Measurements from ENCODE around the gene HNRNPAB.
"Not testable (repeated sequence)": the region's sequence is repeated elsewhere in the genome, so short reads cannot be mapped to it uniquely, and the experiment has no call there.

The HNRNPAB gene

DNA sequence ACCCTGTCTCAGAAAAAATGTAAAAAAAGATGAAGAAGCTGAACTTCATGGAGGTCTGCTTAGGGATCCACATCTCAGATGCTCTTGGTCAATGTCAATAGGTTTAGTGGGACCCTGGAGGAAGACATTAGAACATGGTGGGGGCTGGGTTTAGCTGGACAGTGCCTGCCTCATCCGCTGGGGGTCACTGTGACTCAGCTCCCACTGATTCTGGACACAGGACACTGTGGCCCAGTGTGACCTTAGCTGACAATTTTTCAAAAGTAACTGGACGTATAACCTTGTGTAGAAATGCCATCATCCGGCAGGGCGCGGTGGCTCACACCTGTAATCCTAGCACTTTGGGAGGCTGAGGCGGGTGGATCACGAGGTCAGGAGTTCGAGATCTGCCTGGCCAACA, 7.3 kb upstream of the HNRNPAB start:
- no peak for DNase-seq (ENCODE audit: low read depth)

DNA sequence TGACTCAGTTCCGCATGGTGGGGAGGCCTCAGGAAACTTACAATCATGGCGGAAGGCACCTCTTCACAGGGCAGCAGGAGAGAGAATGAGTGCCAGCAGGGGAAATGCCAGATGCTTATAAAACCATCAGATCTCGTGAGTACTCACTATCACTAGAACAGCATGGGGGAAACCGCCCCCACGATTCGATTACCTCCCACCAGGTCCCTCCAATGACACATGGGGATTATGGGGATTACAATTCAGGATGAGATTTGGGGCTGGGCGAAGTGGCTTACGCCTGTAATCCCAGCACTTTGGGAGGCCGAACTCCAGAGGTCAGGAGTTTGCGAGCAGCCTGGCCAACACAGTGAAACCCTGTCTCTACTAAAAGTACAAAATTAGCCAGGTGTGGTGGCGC, 6.2 kb upstream of the HNRNPAB start:
- not testable (repeated sequence) for DNase-seq (ENCODE audit: low read depth)

DNA sequence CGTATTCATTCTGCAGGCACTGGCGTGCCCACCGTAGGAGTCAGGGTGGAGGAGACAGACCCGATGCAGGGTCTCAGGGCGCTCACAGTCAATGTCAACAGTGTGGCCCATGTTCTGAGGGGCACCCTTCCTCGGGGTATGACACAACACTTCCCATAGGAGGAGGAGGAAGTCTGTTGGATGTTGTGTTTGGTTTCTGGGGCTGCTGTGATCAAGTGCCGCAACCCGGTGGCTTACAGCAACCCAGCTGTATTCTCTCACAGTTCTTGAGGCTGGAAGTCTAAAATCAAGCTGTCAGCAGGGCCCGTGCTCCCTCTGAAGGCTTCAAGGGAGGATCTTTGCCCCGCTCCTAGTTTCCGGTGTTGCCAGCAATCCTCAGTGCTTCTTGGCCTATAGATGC, 5.6 kb upstream of the HNRNPAB start:
- DNase-seq (ENCODE audit: low read depth): no peak

DNA sequence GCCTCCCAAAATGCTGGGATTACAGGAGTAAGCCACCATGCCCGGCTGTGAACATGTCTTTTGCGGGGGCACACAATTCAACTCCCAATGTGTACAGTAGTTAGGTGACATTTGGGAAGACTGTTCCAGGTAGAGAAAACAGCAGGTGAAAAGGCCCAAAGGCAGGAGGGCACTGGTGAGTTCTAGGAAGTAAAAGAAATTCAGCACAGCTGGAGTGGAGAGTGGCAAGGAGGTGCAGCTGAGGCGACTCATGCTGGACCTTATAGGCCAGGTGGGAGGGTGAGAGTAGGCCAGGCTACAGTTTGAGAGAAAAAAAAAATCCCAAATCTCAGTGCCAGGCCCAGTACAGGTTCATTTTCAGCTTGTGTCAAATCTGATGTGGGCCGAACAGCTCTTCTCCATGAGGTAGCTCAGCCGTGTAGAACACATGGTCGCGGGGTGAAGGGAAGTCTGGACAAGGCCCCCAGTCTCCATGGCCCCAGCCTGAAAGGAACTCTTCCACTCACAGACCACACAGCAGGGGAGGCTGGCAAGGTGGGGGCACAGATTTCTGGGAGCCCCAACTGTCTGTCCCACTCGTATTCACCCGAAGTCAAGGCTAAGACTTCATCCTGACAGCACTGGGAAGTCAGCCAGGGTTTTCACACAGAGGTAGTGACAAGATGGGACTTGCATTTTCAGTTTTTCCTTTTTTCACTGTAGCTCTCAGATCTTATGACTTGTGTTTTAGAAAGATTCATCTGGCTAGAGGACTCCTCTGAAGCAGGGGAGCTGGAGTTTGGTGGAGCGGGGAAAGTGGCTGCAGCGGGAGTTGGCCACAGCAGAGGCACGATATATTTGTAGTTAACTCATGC, 4.5 kb upstream of the HNRNPAB start:
- no peak for DNase-seq (ENCODE audit: low read depth)

DNA sequence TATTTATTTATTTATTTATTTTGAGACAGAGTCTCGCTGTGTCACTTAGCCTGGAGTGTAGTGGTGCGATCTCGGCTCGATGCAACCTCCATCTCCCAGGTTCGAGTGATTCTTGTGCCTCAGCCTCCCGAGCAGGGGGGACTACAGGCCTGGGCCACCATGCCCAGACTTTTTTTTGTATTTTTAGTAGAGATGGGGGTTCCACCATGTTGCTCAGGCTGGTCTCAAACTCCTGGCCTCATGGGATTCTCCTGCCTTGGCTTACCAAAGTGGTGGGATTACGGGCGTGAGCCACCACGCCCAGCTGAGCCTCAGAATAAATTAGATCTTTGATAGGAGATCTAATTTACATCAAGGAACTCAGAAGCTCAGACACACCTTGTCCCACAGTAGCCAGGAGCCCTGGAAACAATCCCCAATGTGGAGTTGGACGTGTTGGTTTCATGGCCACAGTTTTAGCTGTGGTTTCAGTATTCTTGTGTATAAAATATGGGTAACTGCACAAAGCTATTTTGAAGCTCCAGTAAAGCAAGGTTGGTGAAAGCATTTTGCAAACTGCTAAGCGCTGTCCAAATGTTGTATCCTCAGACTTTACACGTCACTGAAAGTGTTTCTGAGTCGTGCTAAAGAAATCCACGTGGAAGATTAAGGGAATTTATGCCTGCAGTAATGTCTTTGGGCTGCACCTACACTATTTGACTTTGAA, 3.0 kb upstream of the HNRNPAB start:
- DNase-seq (ENCODE audit: low read depth): no peak

DNA sequence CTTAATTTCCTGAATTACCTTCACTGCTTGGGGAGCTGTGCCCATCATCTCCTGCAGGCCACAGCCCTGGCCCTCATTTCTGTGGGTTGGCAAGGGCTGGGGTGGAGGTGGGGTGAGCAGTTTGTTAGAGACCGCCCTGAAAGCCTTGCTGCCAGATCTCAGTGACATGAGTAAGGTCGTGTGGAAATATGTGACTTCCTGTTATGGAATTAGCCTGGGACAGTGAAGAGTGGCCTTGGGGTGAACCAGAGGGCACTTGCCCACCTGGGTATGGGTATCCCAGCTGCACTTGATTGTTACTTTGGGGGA, 2.5 kb upstream of the HNRNPAB start:
- no peak for DNase-seq (ENCODE audit: low read depth)

DNA sequence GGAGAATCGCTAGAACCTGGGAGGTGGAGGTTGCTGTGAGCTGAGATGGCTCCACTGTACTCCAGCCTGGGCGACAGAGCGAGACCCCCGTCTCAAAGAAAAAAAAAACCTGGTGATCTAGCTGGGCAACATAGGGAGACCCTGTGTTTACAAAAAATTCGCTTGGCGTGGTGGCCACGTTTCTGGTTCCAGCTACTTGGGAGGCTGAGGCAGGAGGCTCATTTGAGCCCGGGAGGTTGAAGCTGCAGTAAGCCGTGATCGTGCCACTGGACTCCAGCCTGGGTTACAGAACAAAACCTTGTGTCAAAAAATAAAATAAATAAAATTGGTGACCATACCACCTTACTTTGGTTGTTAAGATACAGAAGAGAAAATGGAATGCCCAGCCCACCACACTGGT, 1.8 kb upstream of the HNRNPAB start:
- DNase-seq (ENCODE audit: low read depth): no peak

DNA sequence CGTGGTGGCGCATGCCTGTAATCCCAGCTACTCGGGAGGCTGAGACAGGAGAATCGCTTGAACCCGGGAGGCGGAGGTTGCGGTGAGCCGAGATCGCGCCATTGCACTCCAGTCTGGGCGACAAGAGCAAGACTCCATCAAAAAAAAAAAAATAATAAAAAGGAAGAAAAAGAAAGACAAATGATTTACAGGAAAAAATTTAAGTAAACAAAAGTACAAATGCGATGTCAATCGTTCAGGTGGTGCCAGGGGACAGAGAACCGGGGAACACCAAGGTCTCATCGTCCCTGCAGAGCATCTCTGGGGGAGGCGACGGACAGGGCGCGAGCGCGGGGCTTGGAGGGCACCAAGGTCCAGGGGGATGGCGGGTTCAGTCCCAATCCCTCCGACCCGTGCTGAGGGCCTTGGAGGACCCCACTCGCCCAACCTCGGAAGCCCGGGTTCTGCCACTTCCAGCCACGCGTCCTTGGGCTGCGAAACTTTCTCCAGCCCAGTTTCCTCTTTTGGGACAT, 607 bp upstream of the HNRNPAB start:
- DNase-seq (ENCODE audit: low read depth): no peak

DNA sequence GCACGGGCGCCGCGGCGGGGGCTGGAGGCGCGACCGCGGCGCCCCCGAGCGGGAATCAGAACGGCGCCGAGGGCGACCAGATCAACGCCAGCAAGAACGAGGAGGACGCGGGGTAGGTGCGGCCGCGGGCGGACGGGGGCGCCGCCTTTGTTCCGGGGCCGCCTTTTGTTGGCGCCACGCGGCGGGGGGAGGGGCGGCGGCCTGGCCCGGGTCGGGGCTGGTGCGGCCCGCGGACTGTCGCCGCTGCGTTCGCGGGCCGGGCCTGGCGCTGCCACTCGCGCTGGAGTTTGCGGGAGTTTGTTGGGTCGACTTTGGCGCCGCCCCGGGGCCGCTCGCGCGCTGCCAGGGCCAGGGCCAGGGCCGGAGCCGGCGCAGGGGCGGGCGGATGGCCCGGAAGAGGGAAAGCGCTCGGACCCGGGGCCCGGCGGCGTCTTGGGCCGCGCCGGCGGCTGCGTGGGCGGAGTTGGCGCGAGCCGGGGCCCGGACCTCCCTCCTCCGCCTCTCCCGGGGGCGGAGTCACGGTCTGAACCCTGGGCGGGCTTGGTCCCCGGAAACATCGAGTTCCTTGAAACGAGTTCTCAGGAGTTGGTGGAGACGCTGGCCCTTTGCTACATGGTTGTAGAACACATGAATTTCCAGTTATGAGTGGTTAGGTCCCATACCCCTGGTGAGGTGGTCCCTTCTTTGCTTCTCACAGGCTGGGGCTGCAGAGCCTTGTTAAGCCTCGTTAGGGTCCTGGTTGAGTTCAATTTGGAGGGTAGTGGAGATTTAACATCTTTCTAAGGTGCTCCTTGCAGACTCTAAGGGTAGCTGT, 809 bp downstream of the HNRNPAB start:
- peak; percentile 59 for DNase-seq (ENCODE audit: low read depth)

DNA sequence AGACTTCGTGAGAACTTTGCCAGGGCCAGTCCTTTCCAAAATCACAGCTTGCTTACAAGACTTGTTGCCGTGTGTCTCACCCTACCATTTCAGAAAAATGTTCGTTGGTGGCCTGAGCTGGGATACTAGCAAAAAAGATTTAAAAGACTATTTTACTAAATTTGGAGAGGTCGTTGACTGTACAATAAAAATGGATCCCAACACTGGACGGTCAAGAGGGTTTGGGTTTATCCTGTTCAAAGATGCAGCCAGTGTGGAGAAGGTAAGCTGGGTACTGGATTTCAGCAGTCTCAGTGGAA, 1.4 kb downstream of the HNRNPAB start:
- no peak for DNase-seq (ENCODE audit: low read depth)

DNA sequence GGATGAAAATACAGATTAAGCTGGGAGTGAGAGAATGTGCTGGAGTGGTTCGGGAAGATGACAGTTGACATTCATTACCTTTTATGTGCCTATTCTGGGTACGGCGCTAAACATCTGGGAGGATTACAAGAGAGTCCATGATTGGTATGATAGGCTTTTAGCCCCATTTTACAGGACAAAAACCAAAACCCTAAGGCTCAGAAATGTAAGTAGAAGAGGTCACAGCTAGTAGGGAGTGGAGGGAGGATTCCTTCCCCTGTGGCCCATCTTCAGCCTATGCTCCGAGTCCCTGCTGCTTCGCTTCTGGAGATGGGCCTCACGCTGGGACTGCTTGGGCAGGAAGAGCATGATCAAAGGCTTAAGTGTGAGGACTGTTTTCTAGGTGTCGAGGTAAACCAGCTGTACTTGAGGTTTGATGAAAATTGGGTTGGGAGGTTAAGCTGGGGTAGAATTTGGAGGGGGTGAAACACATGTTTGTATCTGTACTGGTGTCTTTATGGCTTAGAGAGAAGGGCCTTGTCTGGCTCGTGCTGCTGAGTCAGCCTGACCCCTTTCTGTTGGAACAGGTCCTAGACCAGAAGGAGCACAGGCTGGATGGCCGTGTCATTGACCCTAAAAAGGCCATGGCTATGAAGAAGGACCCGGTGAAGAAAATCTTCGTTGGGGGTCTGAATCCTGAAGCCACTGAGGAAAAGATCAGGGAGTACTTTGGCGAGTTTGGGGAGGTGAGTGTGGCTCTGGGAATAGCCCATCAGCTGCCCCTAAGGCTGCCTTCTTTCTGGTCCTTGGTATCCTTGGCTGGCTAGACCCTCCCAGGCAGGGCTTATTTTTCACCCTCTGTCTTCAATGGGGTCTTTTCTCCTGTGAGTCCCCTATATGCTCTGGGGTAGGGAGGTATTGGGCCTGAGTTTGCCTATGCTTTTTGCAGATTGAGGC, 2.1 kb downstream of the HNRNPAB start:
- no peak for DNase-seq (ENCODE audit: low read depth)

DNA sequence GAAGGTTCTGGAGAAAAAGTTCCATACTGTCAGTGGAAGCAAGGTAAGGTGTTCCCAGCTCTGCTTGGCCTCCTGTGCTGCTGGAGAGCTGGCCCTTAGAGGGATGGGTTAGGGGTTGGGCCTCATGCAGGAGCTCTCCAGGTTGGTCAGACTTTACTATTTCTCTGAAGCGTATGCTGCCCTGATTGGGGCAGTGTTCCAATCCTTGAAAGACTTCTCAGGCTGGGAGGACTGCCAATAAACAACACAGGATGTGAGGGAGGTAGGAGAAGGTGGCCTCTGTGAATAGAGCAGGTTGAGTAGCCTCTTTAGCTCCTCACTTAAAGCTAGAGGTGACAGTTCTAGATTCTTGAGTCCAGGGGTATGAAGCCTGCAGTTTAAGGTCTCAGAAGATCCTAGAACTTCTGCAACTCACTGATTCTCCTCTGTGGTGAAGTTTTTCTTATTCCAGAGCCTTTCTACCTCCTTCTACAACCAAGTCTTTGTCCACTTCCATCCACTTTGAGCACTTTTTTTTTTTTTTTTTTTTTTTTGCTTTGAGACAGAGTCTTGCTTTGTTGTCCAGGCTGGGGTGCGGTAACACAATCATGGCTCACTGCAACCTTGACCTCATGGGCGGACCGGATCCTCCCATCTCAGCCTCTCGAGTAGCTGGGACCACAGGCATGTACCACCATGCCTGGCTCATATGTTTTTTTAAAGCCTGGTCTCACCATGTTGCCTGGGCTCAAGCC, 3.0 kb downstream of the HNRNPAB start:
- DNase-seq (ENCODE audit: low read depth): no peak

DNA sequence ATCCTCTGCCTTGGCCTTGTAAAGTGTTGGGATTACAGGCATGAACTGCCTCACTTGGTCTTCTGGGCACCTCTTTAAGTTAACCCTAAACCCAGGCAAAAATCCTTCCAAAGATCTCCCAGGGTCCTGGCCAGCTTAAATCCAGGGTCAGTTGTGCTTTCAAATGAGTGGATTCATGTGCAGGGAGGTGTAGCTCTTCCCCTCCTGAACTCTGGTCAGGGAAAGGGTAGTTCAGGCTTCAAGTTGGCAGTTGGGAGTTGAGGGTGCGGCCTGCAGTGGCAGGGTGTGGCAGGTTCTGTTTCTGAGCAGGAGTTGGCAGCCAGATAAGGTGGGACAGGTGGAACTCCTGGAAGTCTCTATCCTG, 3.6 kb downstream of the HNRNPAB start:
- DNase-seq (ENCODE audit: low read depth): no peak

DNA sequence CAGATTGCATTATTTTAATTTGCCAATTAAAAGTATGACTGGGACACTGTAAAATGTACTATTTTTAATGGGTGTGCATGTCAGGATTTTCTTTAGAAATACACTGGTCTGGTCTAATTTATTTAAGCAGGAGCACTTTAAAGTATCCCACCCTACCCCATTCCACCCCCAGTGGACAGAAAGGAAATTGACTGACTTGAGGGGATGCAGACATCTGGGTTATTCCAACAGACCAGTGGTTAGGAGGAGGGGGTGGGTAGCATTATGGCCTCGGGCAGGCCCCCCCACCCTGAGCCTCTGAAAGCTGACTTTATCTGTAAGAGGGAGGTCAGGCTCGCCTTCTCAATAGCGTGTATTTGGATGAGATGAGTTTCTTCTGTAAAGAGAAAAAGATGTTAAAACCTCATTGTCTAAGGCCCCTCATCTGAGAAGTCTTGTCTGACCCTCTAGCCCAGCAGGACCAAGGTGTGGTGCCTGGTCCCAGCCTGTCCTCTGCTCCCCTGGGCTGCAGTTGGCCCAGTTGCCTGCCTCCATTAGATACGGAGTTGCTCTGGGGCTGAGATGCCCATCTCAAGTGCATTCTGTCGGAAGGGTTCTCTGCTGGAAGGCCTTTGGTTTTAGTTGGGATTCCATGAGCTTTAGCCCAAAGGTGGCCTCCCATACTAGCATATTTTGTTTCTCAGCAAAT, 4.4 kb downstream of the HNRNPAB start:
- no peak for DNase-seq (ENCODE audit: low read depth)

DNA sequence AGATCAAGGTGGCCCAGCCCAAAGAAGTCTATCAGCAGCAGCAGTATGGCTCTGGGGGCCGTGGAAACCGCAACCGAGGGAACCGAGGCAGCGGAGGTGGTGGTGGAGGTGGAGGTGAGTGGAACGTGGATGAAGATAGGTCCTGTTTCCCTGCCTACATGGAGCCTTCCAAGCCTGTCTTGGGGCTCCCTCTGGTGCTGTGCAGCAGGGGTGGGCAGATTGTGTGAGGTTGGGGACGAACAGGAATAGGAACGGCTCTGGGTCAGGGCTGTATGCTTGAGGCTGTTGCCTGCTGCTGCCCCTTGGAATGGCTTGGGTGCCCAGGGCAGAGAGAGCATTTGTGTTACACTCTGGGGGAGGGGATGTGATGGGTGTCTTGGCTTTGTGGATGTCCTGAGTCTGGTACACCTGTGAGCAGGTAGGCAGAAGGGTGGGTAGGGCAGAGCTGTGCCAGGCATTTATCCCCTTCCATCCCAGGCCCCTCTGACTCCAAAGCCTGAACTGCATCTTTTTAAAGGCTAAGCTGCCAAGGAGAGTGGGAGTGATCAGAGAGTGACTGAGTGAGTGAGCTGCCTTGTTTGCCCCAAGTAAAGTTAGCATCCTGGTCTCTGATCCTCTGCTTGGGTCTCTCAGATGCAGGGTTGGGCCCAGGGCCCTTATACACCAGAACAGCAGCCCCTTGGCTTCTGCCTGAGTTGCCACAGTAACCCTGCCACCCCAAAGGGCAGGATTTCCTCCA, 5.2 kb downstream of the HNRNPAB start:
- no peak for DNase-seq (ENCODE audit: low read depth)

DNA sequence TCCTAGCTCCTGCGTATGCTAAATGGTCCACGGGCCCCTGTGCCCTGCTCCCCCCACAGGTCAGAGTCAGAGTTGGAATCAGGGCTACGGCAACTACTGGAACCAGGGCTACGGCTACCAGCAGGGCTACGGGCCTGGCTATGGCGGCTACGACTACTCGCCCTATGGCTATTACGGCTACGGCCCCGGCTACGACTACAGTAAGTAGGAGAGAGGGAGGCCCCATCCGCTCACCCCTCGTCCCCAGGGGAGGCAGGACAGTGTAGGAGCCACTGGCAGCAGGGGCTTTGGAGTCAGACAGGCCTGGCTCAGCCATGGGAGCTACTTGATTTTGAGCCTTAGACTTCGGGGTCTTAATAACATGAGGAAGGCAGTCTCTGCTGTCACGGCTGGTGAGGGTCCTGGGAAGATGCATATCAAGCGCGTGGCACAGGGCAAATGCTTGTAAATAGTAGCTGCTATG, 5.8 kb downstream of the HNRNPAB start:
- no peak for DNase-seq (ENCODE audit: low read depth)

DNA sequence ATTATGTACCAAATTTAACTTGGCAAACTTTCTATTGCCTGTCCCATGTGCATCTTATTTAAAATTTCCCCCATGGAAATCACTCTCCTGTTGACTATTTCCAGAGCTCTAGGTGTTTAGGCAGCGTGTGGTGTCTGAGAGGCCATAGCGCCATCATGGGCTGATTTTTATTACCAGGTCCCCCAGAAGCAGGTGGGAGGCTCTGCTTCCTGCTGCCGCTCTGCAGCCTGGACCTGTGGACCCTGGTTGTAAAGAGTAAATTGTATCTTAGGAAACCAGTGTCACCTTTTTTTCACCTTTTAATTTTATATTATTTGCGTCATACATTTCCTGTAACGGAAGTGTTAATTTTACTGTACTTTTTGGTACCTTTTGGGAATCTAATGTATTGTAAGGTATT, 6.4 kb downstream of the HNRNPAB start:
- no peak for DNase-seq (ENCODE audit: low read depth)

DNA sequence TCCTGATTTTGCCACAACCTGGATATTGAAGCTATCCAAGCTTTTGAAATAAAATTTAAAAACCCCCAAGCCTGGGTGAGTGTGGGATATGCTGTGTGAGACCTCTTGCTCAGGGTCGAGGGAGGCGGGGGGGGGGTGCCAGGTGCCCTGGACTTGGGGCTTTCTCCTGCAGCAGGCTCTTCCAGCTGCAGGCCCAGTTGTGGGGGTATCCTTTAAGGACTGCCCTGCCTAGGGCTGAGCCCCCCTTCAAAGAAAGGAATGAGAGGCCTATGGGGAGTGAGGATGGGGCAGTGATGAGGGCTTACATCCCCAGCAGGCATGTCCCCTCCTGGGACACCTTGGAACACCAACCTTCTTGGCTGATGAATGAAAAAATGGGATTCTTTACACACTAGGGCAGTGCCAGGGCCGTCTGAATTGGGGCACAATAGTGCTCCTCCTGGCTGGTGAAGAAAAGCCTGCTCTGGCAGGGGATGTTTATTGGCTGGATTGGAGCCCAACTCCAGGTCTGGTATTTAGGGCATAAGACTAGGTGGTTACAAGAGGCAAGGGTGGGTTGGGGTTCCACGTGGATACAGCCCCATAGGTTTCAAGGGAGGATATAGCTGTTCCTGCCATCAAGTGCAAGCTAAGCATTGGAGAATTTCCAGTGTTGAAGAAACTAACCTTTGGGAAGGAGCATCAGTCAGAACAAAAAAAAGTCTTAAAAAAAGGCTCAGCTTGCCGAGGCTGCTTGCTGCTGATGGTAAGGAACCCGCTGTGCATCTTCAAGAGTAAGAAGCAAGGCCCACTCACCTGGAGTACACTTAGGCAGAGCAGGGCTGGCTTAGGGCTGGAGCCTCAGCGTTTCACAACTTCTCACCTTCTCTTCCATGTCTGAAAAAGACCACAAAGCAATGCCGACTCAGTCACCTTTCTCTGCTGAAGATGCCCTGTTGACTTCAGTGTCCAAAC, 7.0 kb downstream of the HNRNPAB start:
- no peak for DNase-seq (ENCODE audit: low read depth)
